ENCODE results near the gene USP19. TPM values are rescaled to one million over a fixed set of nuclear protein-coding genes. Genes with fewer than 3 reads are reported as not detected.
A peak's percentile ranks its signal among the peaks of the same experiment; 100 is the strongest.

USP19 gene
- 75.7 and 75.9 TPM in 2 replicates for total RNA-seq
- long read RNA-seq, partial matches to known transcripts, result 1 of 3 reads
- long read RNA-seq, other reads (novel, unspliced or antisense), result 2 of 3 reads

- peaks cover 10% of the 10 kb centered on the region for H3K4me1 Mint-ChIP-seq (ENCODE audit: unreplicated experiment)
- no peaks in the 10 kb centered on the region for H3K27me3 Mint-ChIP-seq (ENCODE audit: unreplicated experiment)
- TF ChIP-seq CTCF (IDR thresholded peaks at IDR 0.05), result no peak
- no peaks in the 10 kb centered on the region for H3K9me3 Mint-ChIP-seq (ENCODE audit: unreplicated experiment)
- peak; percentile 95 for DNase-seq (ENCODE audit: extremely low spot score, unreplicated experiment)
- peaks cover 32% of the 10 kb centered on the region for H3K36me3 Mint-ChIP-seq (ENCODE audit: unreplicated experiment)
- peak within 1 kb of the TSS; percentile 88 for H3K27ac Mint-ChIP-seq (ENCODE audit: unreplicated experiment)
- H3K4me3 Mint-ChIP-seq (ENCODE audit: unreplicated experiment), result peak within 1 kb of the TSS; percentile 79
These were observed at the start of gene USP19 for GRCh38 chr3:49120438-49121131. Gene USP19, minus strand, starts transcription at chr3:49120823. Its CDS starts 1,678 bp downstream, at chr3:49119145.

- H3K36me3 Mint-ChIP-seq (ENCODE audit: unreplicated experiment), result peaks cover 6% of the 10 kb centered on the region
- H3K4me1 Mint-ChIP-seq (ENCODE audit: unreplicated experiment), result peaks cover 27% of the 10 kb centered on the region
- peak overlapping the region; percentile 83 for H3K27ac Mint-ChIP-seq (ENCODE audit: unreplicated experiment)
- H3K27me3 Mint-ChIP-seq (ENCODE audit: unreplicated experiment), result no peaks in the 10 kb centered on the region
- TF ChIP-seq CTCF (IDR thresholded peaks at IDR 0.05), result no peak
- no peak for DNase-seq (ENCODE audit: extremely low spot score, unreplicated experiment)
- peak overlapping the region; percentile 78 for H3K4me3 Mint-ChIP-seq (ENCODE audit: unreplicated experiment)
- H3K9me3 Mint-ChIP-seq (ENCODE audit: unreplicated experiment), result no peaks in the 10 kb centered on the region
These were observed 46.3 kb upstream of the USP19 start for GRCh38 chr3:49166752-49167556.

- TF ChIP-seq CTCF (IDR thresholded peaks at IDR 0.05), result no peak
- peak; percentile 89 for DNase-seq (ENCODE audit: extremely low spot score, unreplicated experiment)
- Mint-ChIP-seq H3K27ac (ENCODE audit: unreplicated experiment) (peak within 1 kb of the TSS; percentile 83), H3K27me3 (ENCODE audit: unreplicated experiment) (no peaks in the 10 kb centered on the region), H3K36me3 (ENCODE audit: unreplicated experiment) (peaks cover 6% of the 10 kb centered on the region), H3K9me3 (ENCODE audit: unreplicated experiment) (no peaks in the 10 kb centered on the region), H3K4me3 (ENCODE audit: unreplicated experiment) (peak within 1 kb of the TSS; percentile 86), H3K4me1 (ENCODE audit: unreplicated experiment) (peaks cover 23% of the 10 kb centered on the region)
These were observed 45.4 kb upstream of the USP19 start, which contains the start of gene CCDC71 for GRCh38 chr3:49165771-49166751. Gene CCDC71, minus strand, starts transcription at chr3:49166331. Its CDS starts 2,123 bp downstream, at chr3:49164208.

GRCh38 chr3:49164983-49165720, 44.5 kb upstream of the USP19 start:
- Mint-ChIP-seq H3K36me3 (ENCODE audit: unreplicated experiment) (peaks cover 6% of the 10 kb centered on the region), H3K4me3 (ENCODE audit: unreplicated experiment) (peak overlapping the region; percentile 86), H3K27ac (ENCODE audit: unreplicated experiment) (peak overlapping the region; percentile 82), H3K4me1 (ENCODE audit: unreplicated experiment) (peaks cover 18% of the 10 kb centered on the region), H3K27me3 (ENCODE audit: unreplicated experiment) (no peaks in the 10 kb centered on the region), H3K9me3 (ENCODE audit: unreplicated experiment) (no peaks in the 10 kb centered on the region)
- TF ChIP-seq CTCF (IDR thresholded peaks at IDR 0.05), result no peak
- DNase-seq (ENCODE audit: extremely low spot score, unreplicated experiment), result no peak

All from osteocyte (in vitro differentiated cells).